ENCODE measurements around the gene IMPACT.

DNA sequence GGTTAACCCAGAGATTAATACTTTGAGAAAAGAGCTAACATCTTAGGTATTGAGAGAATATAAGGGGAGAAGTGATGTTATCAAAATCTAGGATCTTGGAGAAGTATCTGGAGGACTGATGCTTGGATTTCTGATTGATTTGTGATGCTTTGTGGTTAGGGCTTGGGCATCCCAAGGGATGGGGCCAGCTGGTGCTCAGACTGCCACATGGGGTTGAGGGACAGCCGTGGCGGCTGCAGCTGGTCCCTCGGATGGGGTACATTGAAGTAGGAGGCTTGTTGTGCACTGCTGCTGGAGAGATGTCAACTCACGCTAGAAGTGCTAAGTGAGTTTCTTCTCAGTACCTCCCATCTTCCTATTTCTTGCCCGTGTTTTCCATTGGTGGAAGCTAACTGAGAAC lies 56.4 kb downstream of the IMPACT start:
- TF ChIP-seq, protein P1, sequence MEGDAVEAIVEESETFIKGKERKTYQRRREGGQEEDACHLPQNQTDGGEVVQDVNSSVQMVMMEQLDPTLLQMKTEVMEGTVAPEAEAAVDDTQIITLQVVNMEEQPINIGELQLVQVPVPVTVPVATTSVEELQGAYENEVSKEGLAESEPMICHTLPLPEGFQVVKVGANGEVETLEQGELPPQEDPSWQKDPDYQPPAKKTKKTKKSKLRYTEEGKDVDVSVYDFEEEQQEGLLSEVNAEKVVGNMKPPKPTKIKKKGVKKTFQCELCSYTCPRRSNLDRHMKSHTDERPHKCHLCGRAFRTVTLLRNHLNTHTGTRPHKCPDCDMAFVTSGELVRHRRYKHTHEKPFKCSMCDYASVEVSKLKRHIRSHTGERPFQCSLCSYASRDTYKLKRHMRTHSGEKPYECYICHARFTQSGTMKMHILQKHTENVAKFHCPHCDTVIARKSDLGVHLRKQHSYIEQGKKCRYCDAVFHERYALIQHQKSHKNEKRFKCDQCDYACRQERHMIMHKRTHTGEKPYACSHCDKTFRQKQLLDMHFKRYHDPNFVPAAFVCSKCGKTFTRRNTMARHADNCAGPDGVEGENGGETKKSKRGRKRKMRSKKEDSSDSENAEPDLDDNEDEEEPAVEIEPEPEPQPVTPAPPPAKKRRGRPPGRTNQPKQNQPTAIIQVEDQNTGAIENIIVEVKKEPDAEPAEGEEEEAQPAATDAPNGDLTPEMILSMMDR (IDR thresholded peaks at IDR 0.05; ENCODE audit: low read length): no peak
- TF ChIP-seq EZH2phosphoT487 (IDR thresholded peaks at IDR 0.05; ENCODE audit: low read length) (no peak), EZH2 (optimal IDR thresholded peaks at IDR 0.05; ENCODE audit: low read depth, low read length) (no peak)
